Urinary bladder (tissue), 4 donors: ENCODE data around the gene IZUMO3. TPM values are rescaled to one million over a fixed set of nuclear protein-coding genes. Genes with fewer than 3 reads are reported as not detected.

ENCODE experiments used
- DNase-seq: peaks from one replicate; pipeline ENCODE4 v3.0.0-alpha.2; 2015; ENCODE audit errors: extremely low spot score
- H3K27ac ChIP-seq: one replicate; pipeline ENCODE4 v1.5.1; 2013; ENCODE audit warnings: low read depth, mild to moderate bottlenecking, moderate library complexity
- H3K36me3 ChIP-seq: one replicate; pipeline ENCODE4 v1.6.1; 2013; ENCODE audit warnings: mild to moderate bottlenecking, moderate library complexity; ENCODE audit not compliant: insufficient read depth
- H3K4me1 ChIP-seq: one replicate; pipeline ENCODE4 v1.6.1; 2013; ENCODE audit warnings: mild to moderate bottlenecking, moderate library complexity; ENCODE audit not compliant: insufficient read depth
- H3K4me3 ChIP-seq: one replicate; pipeline ENCODE4 v1.5.1; 2013; ENCODE audit warnings: low read depth, low read length
- WGBS: extraction: QIAGEN DNeasy Blood & Tissue Kit; methylation state at CpG from one replicate; pipeline ENCODE4 v1.1.7; 2013; 5-methylcytosine and 5-hydroxymethylcytosine counted together
- polyA plus RNA-seq: library from polyadenylated mRNA; stranded (reverse); fragments of 200-250 nt; gene quantifications from one replicate; pipeline ENCODE4 v1.2.3, GENCODE V29; 2013
- total RNA-seq: library from RNA; depleted of rRNA; stranded (reverse); fragments of >200 nt; gene quantifications from one replicate; pipeline ENCODE4 v1.2.3, GENCODE V29; 2014
- donor health status: healthy with polysubstance abuse.
- donor health status: healthy.

Gene IZUMO3
- total and polyA plus RNA-seq, 2 donors, result not detected

DNA sequence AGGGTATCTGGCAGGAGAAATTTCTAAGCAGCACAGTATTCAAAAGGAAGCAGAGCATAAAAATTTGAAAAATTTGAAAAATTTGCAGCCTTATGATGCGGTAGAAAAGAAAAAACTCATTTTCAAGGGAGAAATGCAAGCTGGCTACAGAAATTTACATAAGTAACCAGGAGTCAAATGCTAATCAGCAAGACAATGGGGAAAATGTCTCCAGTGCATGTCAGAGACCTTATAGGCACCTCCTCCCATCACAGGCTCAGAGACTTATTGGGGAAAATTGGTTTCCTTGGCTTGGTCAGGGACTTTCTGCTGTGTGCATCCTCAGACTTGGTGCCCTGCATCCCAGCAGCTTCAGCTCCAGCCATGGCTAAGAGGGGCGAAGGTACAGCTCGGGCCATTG, 35.8 kb downstream of the IZUMO3 start:
- Histone ChIP-seq H3K27ac (no peak overlapping the region), H3K4me3 (no peak overlapping the region), H3K4me1 (no peaks in the 10 kb centered on the region), H3K36me3 (no peaks in the 10 kb centered on the region)
- no peak for DNase-seq
- 92% methylated on average over 3 of the region's 3 CpGs for WGBS

DNA sequence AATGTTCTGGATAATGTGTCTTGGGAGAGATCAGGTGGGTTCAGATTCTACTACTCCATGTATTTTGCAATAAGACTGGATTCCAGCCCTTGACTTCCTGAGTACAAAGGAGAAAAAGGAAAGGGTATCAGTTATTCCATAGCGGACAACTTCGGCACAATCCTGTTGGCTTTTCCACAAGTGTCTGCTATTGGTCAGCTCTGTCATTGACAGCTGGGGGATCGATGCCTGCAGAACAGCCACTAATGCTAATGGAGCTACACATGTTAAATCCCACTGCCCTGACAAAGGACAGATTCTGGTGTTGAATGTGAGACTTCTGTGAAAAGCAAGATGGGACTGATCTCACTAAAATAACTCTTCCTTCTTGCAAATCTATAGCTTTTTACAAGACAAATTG, 41.2 kb downstream of the IZUMO3 start:
- Histone ChIP-seq H3K4me3 (no peak overlapping the region), H3K27ac (no peak overlapping the region), H3K4me1 (no peaks in the 10 kb centered on the region), H3K36me3 (no peaks in the 10 kb centered on the region)
- WGBS, result 87% methylated on average over 3 of the region's 3 CpGs
- DNase-seq, result no peak

GRCh38 chr9:24502206-24502937, 43.3 kb downstream of the IZUMO3 start:
- H3K27ac ChIP-seq, result no peak overlapping the region
- 94% methylated on average over 1 of the region's 1 CpG for WGBS
- no peaks in the 10 kb centered on the region for H3K4me1 ChIP-seq
- no peak overlapping the region for H3K4me3 ChIP-seq
- no peaks in the 10 kb centered on the region for H3K36me3 ChIP-seq
- DNase-seq, result no peak

DNA sequence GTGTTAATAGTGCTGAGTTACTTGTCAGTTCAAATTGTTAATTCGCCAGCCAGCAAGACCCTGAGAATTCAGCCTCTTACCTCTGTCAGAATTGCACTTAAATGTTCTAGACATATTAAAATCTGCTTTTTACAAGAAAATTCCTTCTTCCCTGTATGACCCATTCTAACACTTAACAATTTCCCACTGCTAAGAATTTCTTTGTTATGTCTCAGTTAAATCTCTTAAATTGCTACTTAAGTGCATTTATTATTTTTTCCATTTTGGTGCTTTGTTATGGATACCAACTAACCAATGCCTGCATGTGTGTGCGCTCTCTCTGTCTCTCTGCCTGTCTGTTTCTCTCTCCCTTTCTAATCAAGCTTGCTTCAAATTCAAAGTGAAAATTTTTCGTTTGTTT, 44.9 kb downstream of the IZUMO3 start:
- no peak for DNase-seq
- no peaks in the 10 kb centered on the region for H3K36me3 ChIP-seq
- no peak overlapping the region for H3K4me3 ChIP-seq
- WGBS, result 73% methylated on average over 3 of the region's 3 CpGs
- H3K4me1 ChIP-seq, result no peaks in the 10 kb centered on the region
- no peak overlapping the region for H3K27ac ChIP-seq

DNA sequence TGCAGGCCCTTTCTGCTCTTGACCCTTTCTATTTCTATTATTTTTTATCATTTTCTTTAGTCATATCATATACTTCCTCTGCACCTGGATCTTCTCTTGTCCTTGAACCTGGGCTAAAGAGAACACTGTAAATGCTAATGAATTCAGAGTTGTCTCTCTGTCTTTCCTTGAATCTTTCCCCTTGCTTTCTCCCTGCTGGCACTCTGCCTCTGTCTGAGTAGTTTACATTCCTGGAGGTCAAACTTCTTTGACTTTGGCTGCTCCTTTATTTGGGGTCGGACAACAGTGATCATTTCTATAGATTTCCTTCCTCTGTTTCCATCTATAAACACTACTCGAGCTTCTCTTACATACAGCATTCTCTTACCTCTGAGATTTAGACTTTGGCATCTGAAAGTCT, 47.1 kb downstream of the IZUMO3 start:
- H3K36me3 ChIP-seq, result no peaks in the 10 kb centered on the region
- WGBS, result 25% methylated on average over 2 of the region's 2 CpGs
- no peaks in the 10 kb centered on the region for H3K4me1 ChIP-seq
- no peak for DNase-seq
- no peak overlapping the region for H3K27ac ChIP-seq
- H3K4me3 ChIP-seq, result no peak overlapping the region

DNA sequence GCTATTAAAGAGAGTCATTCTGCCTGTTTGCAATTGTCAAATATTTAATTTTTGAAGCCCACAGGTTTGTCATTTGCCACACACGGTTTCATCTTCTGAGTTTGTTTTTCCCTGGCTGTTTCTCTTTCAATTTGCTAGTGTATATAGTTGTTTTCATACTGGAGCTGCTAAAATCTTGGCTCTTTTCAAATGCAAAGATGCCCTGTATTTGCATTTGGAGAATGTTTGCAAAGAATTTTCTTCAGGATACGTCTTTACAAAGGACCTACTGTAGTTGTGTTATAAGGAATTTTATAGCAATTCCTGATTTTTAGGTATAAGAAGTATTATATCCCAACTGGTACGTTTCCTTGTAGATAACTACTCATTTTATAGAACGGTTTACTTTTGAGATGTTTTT, 48.0 kb downstream of the IZUMO3 start:
- WGBS, result 73% methylated on average over 4 of the region's 4 CpGs
- no peaks in the 10 kb centered on the region for H3K4me1 ChIP-seq
- no peak overlapping the region for H3K27ac ChIP-seq
- DNase-seq, result no peak
- H3K36me3 ChIP-seq, result no peaks in the 10 kb centered on the region
- H3K4me3 ChIP-seq, result no peak overlapping the region
